SIG-M5 treated with dmso at 0.1 percent for 504 hours (cell line): ENCODE measurements around the gene PARD3.
A peak's percentile ranks its signal among the peaks of the same experiment; 100 is the strongest.
"Not testable (repeated sequence)": the region's sequence is repeated elsewhere in the genome, so short reads cannot be mapped to it uniquely, and the experiment has no call there.

ENCODE experiments used
- DNase-seq: peaks from one replicate; lab custom pipeline; 2025; ENCODE audit not compliant: unreplicated experiment; lab: John Stamatoyannopoulos, UW

The PARD3 gene

DNA sequence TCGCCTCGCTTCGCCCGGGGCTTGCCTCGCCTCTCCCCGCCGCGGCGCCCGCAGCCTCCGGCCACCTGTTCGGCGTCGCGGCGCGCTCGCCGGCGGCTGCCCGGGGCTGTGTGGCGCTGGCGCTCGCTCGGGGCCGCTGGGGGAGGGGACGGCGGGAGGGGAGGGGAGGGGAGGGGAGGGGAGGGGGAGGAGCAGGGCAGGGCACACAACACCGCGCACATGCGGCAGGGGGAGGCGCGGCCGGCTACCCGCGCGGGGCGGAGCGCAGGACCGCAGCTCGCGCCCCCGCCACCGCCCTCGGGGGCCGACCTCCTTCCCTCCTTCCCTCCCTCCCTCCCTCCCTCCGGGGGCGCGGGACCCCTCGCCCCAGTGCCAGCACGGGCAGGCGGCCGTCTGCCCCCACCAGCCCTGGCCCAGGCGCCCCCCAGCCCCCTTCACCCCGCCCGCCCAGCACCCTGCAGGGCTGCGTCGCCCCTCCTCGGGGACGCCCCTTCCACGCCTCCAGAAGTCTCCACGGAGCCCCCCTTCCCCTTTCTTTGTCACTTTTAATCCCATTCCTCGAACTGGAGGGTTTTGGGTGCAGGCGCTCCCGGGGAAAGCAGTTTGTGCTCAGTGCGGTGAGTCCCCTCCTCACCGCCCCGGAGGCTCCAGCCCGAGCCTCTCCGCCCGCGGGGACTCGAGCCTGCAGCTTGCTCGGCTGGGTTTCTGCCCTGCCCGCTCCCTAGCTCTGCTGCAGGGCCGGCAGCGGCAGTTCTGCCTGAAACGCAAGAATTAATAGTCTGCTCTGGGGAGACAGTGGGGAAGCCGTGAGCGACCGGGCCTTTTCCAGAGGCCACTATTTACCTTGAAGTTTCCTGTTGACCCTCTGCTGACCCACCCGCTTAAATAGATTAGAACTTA is at the start of gene PARD3:
Gene PARD3, minus strand, starts transcription at position 112 of the 900 bp plus-strand sequence. CDS start 301 bp downstream, outside the sequence.
- DNase-seq: peak; percentile 24

DNA sequence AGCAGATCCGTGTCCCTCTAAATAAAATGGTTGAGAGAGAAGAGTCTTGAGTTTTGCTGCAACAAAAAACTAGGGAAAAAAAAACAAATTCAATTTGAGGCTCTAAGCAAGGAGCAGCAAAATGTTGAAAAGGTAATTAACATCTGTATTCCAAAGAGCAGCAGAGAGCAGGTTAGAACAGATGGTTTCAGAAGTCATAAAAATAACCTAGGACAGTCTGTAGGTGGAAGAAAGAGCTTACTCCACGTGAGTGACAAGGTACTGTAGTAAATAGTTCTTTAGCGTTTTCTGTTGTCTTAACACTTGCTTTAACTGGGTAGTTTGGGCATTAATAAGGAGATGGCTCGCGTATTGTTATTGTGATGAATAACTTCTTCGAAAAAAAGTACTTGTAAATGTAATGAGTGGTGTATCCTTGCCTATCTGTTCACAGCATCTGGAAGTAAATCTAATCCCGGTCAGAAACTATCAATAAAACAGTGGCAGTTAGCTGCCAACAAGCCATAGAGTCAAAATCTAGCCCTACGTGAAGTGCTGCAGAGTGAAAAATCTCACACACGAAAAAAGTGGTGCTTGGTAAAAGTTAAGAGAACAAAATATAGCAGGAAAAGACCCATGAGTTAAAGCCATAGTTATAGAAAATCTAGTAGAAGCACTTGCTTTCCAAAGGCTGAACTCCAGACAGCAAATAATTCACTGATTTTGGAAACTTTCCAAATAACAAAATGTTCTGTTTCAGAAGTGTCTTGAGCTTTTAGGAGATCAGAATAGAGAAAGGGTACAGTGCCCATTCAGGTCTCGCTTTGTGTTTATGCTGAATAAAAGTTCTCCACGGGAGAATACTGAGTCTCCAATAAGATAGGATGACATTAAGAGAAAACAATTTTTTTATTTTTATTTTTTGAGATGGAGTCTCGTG is 49.3 kb upstream of the PARD3 start:
- DNase-seq: no peak

- DNase-seq: no peak
These were observed 47.8 kb upstream of the PARD3 start for GRCh38 chr10:34862892-34863291.

DNA sequence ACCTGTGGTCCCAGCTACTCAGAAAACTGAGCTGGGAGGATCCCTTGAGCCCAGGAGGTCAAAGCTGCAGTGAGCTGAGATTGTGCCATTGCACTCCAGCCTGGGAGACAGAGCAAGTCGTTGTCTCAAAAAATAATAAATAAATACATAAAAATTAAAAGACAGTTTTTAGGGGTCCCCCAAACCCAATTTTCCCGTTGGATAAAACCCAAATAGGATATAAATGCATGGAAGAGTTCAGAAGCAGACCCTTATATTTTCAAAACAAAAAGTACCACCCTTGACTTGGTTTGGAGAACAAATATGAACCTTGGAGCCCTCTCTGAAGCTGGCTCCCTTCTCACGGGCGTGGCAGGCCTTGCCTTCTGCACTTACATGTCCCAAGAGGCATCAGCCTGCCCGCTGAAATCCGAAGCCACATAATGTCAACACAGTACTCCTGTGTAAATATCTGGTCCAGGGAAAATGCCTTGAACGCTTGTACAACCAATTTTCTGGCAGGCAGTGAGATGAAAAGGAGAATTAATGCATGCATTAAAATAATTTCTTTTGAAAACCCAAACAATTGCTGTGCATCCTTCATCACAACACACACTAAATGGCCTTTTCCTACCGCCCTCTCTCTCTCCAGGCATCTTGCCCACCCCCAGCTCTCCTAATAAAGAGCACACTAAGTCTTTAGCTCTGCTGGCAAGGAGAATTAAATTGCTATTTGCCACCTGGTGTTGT is 46.4 kb upstream of the PARD3 start:
- DNase-seq: no peak

DNA sequence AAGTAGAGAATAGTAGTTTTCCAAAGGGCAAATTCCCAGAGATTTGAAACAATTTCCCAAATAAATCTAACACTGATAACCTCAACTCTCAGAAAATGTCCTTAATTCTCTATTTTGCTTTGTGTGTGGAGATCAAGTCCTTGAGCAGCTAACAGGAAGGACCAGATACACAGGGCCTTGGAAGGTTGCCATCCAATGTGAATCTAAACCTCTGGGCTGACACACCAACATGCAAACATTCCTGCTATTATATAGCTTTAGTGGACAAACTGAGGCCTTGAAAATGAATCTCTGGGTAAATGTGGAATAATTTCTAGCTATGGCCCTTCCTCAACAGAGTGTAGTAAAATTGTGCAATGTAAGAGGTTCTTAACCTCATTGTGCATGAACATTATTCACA is 44.1 kb upstream of the PARD3 start:
- DNase-seq: no peak

- DNase-seq: no peak
These were observed 42.9 kb upstream of the PARD3 start for GRCh38 chr10:34858003-34858402.

DNA sequence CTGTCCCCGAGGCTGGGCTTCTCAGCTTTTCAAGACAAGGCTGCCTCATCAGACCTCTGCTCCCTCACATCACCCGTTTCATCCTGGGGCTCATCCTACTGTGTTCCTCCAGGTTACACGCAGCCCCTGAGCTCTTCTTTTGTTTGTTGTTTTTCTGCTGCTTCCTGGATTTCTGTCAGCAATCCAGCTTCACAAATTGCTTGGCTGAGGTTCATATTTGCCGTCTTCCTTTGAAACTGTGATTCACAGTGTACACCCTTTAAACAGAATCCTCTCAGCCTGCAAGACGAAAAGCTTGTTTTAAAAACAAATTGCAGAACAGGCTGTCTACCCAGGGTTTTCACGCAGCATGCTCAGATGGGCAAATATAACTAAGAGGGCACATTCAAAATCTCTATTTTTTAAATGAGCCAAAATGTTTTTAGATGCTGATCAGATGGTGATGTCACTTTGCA is 39.1 kb upstream of the PARD3 start:
- DNase-seq: no peak

GRCh38 chr10:34853357-34853756 is 38.3 kb upstream of the PARD3 start:
- DNase-seq: no peak

DNA sequence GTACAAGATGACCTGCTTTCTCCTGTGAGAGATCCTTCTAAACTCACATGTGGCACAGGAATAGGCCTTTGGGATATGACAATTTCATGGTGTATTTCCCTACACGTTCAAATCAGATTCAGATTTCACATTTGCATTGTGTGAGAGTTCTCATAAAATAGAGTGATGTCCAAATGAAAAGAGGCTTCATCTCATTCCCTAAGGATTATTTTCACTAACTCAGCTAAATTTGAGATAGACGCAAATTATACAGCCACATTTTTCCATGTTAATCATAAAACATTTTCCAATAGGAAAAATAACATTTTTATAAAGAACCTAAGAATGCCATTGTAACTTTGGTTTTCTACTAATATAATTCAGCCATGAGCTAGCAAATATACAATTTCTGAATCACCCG is 35.5 kb upstream of the PARD3 start:
- DNase-seq: no peak

GRCh38 chr10:34850036-34850435 is 34.9 kb upstream of the PARD3 start:
- no peak for DNase-seq

DNA sequence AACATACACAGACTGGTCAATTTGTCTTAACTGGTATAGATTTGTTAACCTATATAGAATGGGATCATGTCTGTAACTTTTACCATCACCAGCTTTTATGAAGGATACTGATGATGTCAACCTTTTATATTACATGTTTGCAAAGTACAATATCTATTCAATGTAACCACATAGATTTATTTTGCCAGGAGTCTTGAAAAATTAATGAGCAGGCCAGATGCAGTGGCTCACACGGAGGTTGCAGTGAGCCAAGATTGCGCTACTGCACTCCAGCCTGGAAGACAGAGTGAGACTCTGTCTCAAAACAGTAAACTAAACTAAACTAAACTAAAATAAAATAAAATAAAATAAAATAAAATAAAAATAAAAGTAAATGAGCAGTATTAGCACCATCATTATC is 30.0 kb upstream of the PARD3 start:
- DNase-seq: no peak

DNA sequence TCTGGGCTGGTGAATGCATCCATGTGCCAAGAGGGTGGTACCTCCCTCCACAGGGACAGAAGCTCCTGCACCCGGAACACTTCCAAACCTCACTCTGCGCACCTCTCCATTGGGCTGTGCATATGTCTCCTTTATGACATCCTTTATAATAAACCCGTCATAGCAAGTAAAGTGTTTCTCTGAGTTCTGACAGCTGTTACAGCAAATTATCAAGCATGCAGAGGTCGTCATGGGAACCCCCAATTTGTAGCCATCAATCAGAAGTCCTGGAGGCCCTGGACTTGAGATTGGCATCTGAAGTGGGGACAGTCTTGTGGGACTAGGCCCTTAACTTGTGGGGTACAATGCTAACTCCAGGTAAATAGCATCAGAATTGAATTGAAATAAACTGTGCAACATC is 29.4 kb upstream of the PARD3 start:
- DNase-seq: no peak

- DNase-seq: not testable (repeated sequence)
These were observed 28.4 kb upstream of the PARD3 start for GRCh38 chr10:34843470-34843869.

DNA sequence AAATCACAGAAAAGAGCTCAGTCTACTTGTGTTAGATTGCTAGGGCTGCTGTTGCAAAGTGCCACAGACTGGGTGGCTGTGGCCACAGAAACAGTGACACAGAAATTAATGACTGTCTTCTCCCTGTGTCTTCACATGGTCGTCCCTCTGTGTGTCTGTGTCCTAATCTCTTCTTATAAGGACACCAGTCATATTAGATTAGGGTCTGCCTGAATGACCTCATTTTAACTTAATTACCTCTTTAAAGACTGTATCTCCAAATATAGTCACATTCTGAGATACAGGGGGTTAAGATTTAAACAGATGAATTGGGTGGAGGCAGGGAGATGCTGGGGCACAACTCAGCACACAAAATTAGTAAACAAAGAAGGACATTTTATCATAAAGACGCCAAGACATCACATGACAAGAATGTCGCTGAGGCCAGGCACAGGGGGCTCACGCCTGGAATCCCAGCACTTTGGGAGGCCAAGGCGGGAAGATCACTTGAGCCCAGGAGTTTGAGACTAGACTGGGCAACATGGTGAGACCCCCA is 23.3 kb upstream of the PARD3 start:
- no peak for DNase-seq

- no peak for DNase-seq
These were observed 20.9 kb upstream of the PARD3 start for GRCh38 chr10:34835908-34836508.

GRCh38 chr10:34834274-34834673 is 19.2 kb upstream of the PARD3 start:
- no peak for DNase-seq

GRCh38 chr10:34830217-34830822 is 15.2 kb upstream of the PARD3 start:
- no peak for DNase-seq

GRCh38 chr10:34826857-34827766 is 12.0 kb upstream of the PARD3 start:
- DNase-seq: no peak

GRCh38 chr10:34826221-34826620 is 11.1 kb upstream of the PARD3 start:
- DNase-seq: no peak
